H1 (cell line): Measurements from ENCODE around the gene FMR1. TPM values are rescaled to one million over a fixed set of nuclear protein-coding genes. Genes with fewer than 3 reads are reported as not detected.

Source experiments
- CTCF ChIA-PET: fragments of 300-600 bp; sonication (Branson Sonifier 250); formaldehyde crosslinking; loops from one replicate; lab custom pipeline; 2021; ENCODE audit not compliant: partially characterized antibody; lab: Charles Lee
- POLR2A ChIA-PET: fragments of 300-600 bp; sonication (Branson Sonifier 250); formaldehyde crosslinking; loops from one replicate; lab custom pipeline; 2021; ENCODE audit warnings: inconsistent platforms; ENCODE audit not compliant: partially characterized antibody; lab: Charles Lee
- DNase-seq, 2 experiments: peaks; one replicate each; pipeline versions ENCODE4 v3.0.0 to v3.0.0-alpha.2; 2010 to 2022; ENCODE audit warnings: low spot score in 2 of 2, low read depth in 1 of 2, mixed read lengths in 1 of 2
- FAIRE-seq: peaks from 2 replicates; lab custom pipeline; 2011; peaks lifted over from hg19 to GRCh38; lab: Jason Lieb, UNC
- H2AFZ ChIP-seq: 2 replicates; pipeline ENCODE4 v1.8.1; 2012; ENCODE audit warnings: low read length, inconsistent platforms
- H2AK5ac ChIP-seq: 2 replicates; pipeline ENCODE4 v1.6.1; 2013; ENCODE audit warnings: low read depth, low read length
- H2BK120ac ChIP-seq: replicated peaks from 2 replicates; pipeline ENCODE3; 2013; ENCODE audit warnings: low read depth, low read length, inconsistent platforms
- H2BK12ac ChIP-seq: 2 replicates; pipeline ENCODE4 v1.6.1; 2013; ENCODE audit warnings: low read depth, low read length
- H2BK15ac ChIP-seq: 2 replicates; pipeline ENCODE4 v1.6.1; 2013; ENCODE audit warnings: low read length
- H2BK20ac ChIP-seq: 2 replicates; pipeline ENCODE4 v1.6.1; 2013; ENCODE audit warnings: low read length
- H2BK5ac ChIP-seq: 2 replicates; pipeline ENCODE4 v1.6.1; 2013; ENCODE audit warnings: low read depth, low read length
- H3K14ac ChIP-seq: 2 replicates; pipeline ENCODE4 v1.6.1; 2013; ENCODE audit warnings: inconsistent platforms; ENCODE audit not compliant: insufficient read length
- H3K18ac ChIP-seq: 2 replicates; pipeline ENCODE4 v1.6.1; 2013; ENCODE audit warnings: low read length; ENCODE audit errors: extremely low read depth
- H3K23ac ChIP-seq: 2 replicates; pipeline ENCODE4 v1.6.1; 2013; ENCODE audit warnings: inconsistent platforms; ENCODE audit not compliant: insufficient read length
- H3K23me2 ChIP-seq: 2 replicates; pipeline ENCODE4 v1.6.1; 2013; ENCODE audit warnings: low read depth, low read length
- H3K27ac ChIP-seq: 2 replicates; pipeline ENCODE4 v1.6.1; 2011; ENCODE audit warnings: low read depth, low read length, inconsistent platforms
- H3K27me3 ChIP-seq, 4 experiments: replicated peaks in 1 of 4; 1 replicate in 1 of 4; 2 replicates in 3 of 4; pipeline versions ENCODE4 v1.6.1 to v1.8.1; 2011 to 2013; ENCODE audit warnings: low read length in 3 of 4, mild to moderate bottlenecking in 3 of 4, inconsistent platforms in 2 of 4, mixed read lengths in 2 of 4, moderate library complexity in 1 of 4; ENCODE audit not compliant: control insufficient read depth in 3 of 4, insufficient read depth in 3 of 4; ENCODE audit errors: extremely low read depth in 1 of 4
- H3K36me3 ChIP-seq, 4 experiments: 2 replicates each; pipeline versions ENCODE4 v1.6.1 to v1.8.1; 2011 to 2013; ENCODE audit warnings: mild to moderate bottlenecking in 4 of 4, low read length in 3 of 4, moderate library complexity in 2 of 4, control low read depth in 1 of 4, inconsistent platforms in 1 of 4; ENCODE audit not compliant: insufficient read depth in 4 of 4, control insufficient read depth in 2 of 4
- H3K4ac ChIP-seq: replicated peaks from 2 replicates; pipeline ENCODE3; 2013; ENCODE audit warnings: low read length, low read depth, mixed read lengths, inconsistent platforms; ENCODE audit not compliant: insufficient read length
- H3K4me1 ChIP-seq, 4 experiments: replicated peaks in 1 of 4; 1 replicate in 1 of 4; 2 replicates in 3 of 4; pipeline versions ENCODE4 v1.6.1 to v1.8.1; 2011 to 2013; ENCODE audit warnings: low read length in 3 of 4, inconsistent platforms in 2 of 4, mixed read lengths in 1 of 4; ENCODE audit not compliant: insufficient read depth in 4 of 4, control insufficient read depth in 3 of 4
- H3K4me2 ChIP-seq, 2 experiments: 2 replicates each; pipeline versions ENCODE4 v1.6.1 to v1.8.1; 2011 to 2013; ENCODE audit warnings: low read depth in 2 of 2, low read length in 2 of 2, control low read depth in 1 of 2, inconsistent platforms in 1 of 2, mild to moderate bottlenecking in 1 of 2; ENCODE audit not compliant: insufficient read depth in 1 of 2
- H3K4me3 ChIP-seq, 4 experiments: fragments of 200-600, 300-600 bp in 1 of 4; sonication (generic), shearing (Covaris generic), sonication (Bioruptor Twin) in 1 of 4; 2 replicates each; pipeline versions ENCODE4 v1.5.1 to v1.8.1; 2011 to 2016; ENCODE audit warnings: low read length in 4 of 4, low read depth in 3 of 4, control low read depth in 2 of 4, inconsistent platforms in 2 of 4, mild to moderate bottlenecking in 2 of 4, mixed read lengths in 1 of 4, moderate library complexity in 1 of 4; ENCODE audit not compliant: insufficient read depth in 2 of 4; ENCODE audit errors: extremely low read depth in 1 of 4
- H3K56ac ChIP-seq: replicated peaks from 2 replicates; pipeline ENCODE3; 2013; ENCODE audit warnings: low read depth, mild to moderate bottlenecking, mixed read lengths, low read length, inconsistent platforms; ENCODE audit not compliant: insufficient read length
- H3K79me1 ChIP-seq: 2 replicates; pipeline ENCODE4 v1.6.1; 2013; ENCODE audit warnings: low read depth, low read length, control low read depth
- H3K79me2 ChIP-seq, 2 experiments: 2 replicates each; pipeline versions ENCODE4 v1.6.1 to v1.8.1; 2012 to 2013; ENCODE audit warnings: low read length in 2 of 2, mild to moderate bottlenecking in 2 of 2, inconsistent platforms in 1 of 2; ENCODE audit not compliant: insufficient read depth in 2 of 2, control insufficient read depth in 1 of 2
- H3K9ac ChIP-seq, 4 experiments: replicated peaks in 1 of 4; 1 replicate in 1 of 4; 2 replicates in 3 of 4; pipeline versions ENCODE4 v1.6.1 to v1.8.1; 2011 to 2013; ENCODE audit warnings: low read depth in 3 of 4, low read length in 3 of 4, control low read depth in 2 of 4, mild to moderate bottlenecking in 2 of 4, moderate library complexity in 2 of 4, inconsistent platforms in 1 of 4; ENCODE audit errors: extremely low read depth in 1 of 4
- H3K9me3 ChIP-seq, 2 experiments: 2 replicates each; pipeline versions ENCODE4 v1.6.1 to v1.8.1; 2012 to 2013; ENCODE audit warnings: mild to moderate bottlenecking in 2 of 2, moderate library complexity in 2 of 2, control low read depth in 1 of 2, inconsistent platforms in 1 of 2, low read depth in 1 of 2, low read length in 1 of 2, mixed read lengths in 1 of 2; ENCODE audit not compliant: insufficient read depth in 2 of 2
- H4K20me1 ChIP-seq, 2 experiments: replicated peaks in 1 of 2; 2 replicates each; pipeline versions ENCODE3 to v1.8.1; 2011 to 2013; ENCODE audit warnings: inconsistent platforms in 2 of 2, low read length in 2 of 2, mild to moderate bottlenecking in 1 of 2; ENCODE audit not compliant: insufficient read depth in 2 of 2, control insufficient read depth in 1 of 2
- H4K5ac ChIP-seq: 2 replicates; pipeline ENCODE4 v1.6.1; 2013; ENCODE audit warnings: low read length, low read depth, mixed read lengths, inconsistent platforms; ENCODE audit not compliant: insufficient read length
- H4K8ac ChIP-seq: 2 replicates; pipeline ENCODE4 v1.8.0; 2013; ENCODE audit warnings: mild to moderate bottlenecking, moderate library complexity, low read length, inconsistent platforms; ENCODE audit not compliant: insufficient read depth; ENCODE audit errors: extremely low read depth
- H4K91ac ChIP-seq: replicated peaks from 2 replicates; pipeline ENCODE3; 2013; ENCODE audit warnings: low read length, mixed read lengths, inconsistent platforms; ENCODE audit not compliant: insufficient read length
- CBX8 ChIP-seq: fragments of 300-800, 300-1000 bp; sonication (generic); IDR thresholded peaks from 2 replicates; pipeline ENCODE4 v1.7.1; 2016; ENCODE audit warnings: low read depth, low read length, borderline replicate concordance
- HDAC6 ChIP-seq: IDR thresholded peaks from one replicate; pipeline ENCODE4 v1.7.1; 2012; ENCODE audit warnings: low read depth, mild to moderate bottlenecking, inconsistent platforms, low read length, moderate library complexity
- JUND ChIP-seq: IDR thresholded peaks from 2 replicates; pipeline ENCODE4 v1.6.1; 2011; ENCODE audit warnings: mild to moderate bottlenecking, improper control_type of control experiment, low read length
- KDM1A ChIP-seq: fragments of 200-600, 300-600 bp; sonication (generic); IDR thresholded peaks from 2 replicates; pipeline ENCODE4 v1.7.1; 2016; ENCODE audit warnings: mild to moderate bottlenecking, low read length, borderline replicate concordance
- KDM4A ChIP-seq: IDR thresholded peaks from one replicate; pipeline ENCODE4 v1.7.1; 2012; ENCODE audit warnings: low read depth, mild to moderate bottlenecking, moderate library complexity, low read length, inconsistent platforms; ENCODE audit not compliant: severe bottlenecking
- RNF2 ChIP-seq: fragments of 200-900, 300-1000 bp; sonication (generic); IDR thresholded peaks from 2 replicates; pipeline ENCODE4 v1.7.1; 2016; ENCODE audit warnings: borderline replicate concordance, low read depth, mild to moderate bottlenecking, antibody characterized with exemption, low read length; ENCODE audit not compliant: poor library complexity, severe bottlenecking; ENCODE audit errors: missing control alignments
- SAP30 ChIP-seq: fragments of 300-600 bp; sonication (generic); IDR thresholded peaks from 2 replicates; pipeline ENCODE4 v1.7.1; 2012; ENCODE audit warnings: low read length, moderate library complexity, mild to moderate bottlenecking, inconsistent platforms; ENCODE audit not compliant: insufficient read depth, insufficient replicate concordance
- WGBS, 2 experiments: shearing (Covaris generic) in 1 of 2; methylation state at CpG; one replicate each; pipeline versions ENCODE4 v1.1.6 to v1.1.7; 2013 to 2015; ENCODE audit warnings: low lambda C conversion rate in 2 of 2, mixed read lengths in 2 of 2, inconsistent platforms in 1 of 2, low coverage in 1 of 2, missing lambda C conversion rate in 1 of 2; ENCODE audit not compliant: insufficient replicate concordance in 2 of 2, insufficient coverage in 1 of 2, insufficient read length in 1 of 2; ENCODE audit errors: extremely low coverage in 1 of 2, missing lambda C conversion rate in 1 of 2; 5-methylcytosine and 5-hydroxymethylcytosine counted together
- polyA plus RNA-seq, 7 experiments: library from polyadenylated mRNA; depleted of rRNA in 3 of 7; stranded (reverse) in 5 of 7; unstranded in 2 of 7; fragments of >200 nt in 5 of 7; fragments of 200-250 nt in 2 of 7; gene quantifications; 1 replicate in 5 of 7; 2 replicates in 1 of 7; 4 replicates in 1 of 7; pipeline versions ENCODE4 v1.2.1 to v1.2.3, GENCODE V29; 2011 to 2013; ENCODE audit warnings: missing spikeins in 2 of 7, mixed read lengths in 2 of 7
- total RNA-seq: library from RNA; stranded (reverse); fragmentation: NEBNext Ultra II Directional; extraction: Animal tissue kit (Norgen Biotek cat#: 25700); gene quantifications from 2 replicates; pipeline ENCODE4 v1.2.1, GENCODE V29; 2021
- TF ChIP-seq, protein P1 (sequence below): IDR thresholded peaks from 2 replicates; pipeline ENCODE4 v1.6.1; 2011; ENCODE audit warnings: low read length, improper control_type of control experiment

FMR1 gene
- total and polyA plus RNA-seq, 2 of the 8 experiments (the other 6 are each of a cell fraction or from before 2014, with no cell fraction given): 15.2 to 49.4 TPM

GRCh38 chrX:147923605-147924004, 11.9 kb downstream of the FMR1 start:
- no peak overlapping the region for H2BK12ac ChIP-seq
- H3K23me2 ChIP-seq: no peaks in the 10 kb centered on the region
- H3K27ac ChIP-seq: no peak overlapping the region
- WGBS, 2 experiments: 82% methylated on average over 1 of the region's 1 CpG; no CpG with 5 or more reads in 1 of the 2 experiments
- no peak for TF ChIP-seq JUND
- TF ChIP-seq, protein P1, sequence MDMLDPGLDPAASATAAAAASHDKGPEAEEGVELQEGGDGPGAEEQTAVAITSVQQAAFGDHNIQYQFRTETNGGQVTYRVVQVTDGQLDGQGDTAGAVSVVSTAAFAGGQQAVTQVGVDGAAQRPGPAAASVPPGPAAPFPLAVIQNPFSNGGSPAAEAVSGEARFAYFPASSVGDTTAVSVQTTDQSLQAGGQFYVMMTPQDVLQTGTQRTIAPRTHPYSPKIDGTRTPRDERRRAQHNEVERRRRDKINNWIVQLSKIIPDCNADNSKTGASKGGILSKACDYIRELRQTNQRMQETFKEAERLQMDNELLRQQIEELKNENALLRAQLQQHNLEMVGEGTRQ: no peak
- no peak for TF ChIP-seq CBX8
- TF ChIP-seq SAP30: no peak
- no peak for TF ChIP-seq KDM4A
- TF ChIP-seq KDM1A: no peak
- TF ChIP-seq HDAC6: no peak
- TF ChIP-seq RNF2: no peak
- H3K18ac ChIP-seq: no peak overlapping the region
- FAIRE-seq (peak; percentile 39), DNase-seq (no peak)
- H4K20me1 ChIP-seq: peaks cover 0 to 2% of the 10 kb centered on the region in 2 experiments
- H3K4me2 ChIP-seq: no peak overlapping the region
- no peaks in the 10 kb centered on the region for H3K9me3 ChIP-seq
- POLR2A ChIA-PET: interaction anchor here (1.0 kb wide), 1 partner anchor 16 kb away, joined by 3 read pairs; no protein-coding TSS in a partner anchor
- H2BK15ac ChIP-seq: no peak overlapping the region
- no peak overlapping the region for H3K4me3 ChIP-seq
- peaks cover 0 to 71% of the 10 kb centered on the region in 2 experiments; a peak in 2 of 4 replicates for H3K79me2 ChIP-seq
- no peak overlapping the region for H4K91ac ChIP-seq
- no peak overlapping the region for H3K9ac ChIP-seq
- peaks cover 0 to 3% (median 0%) of the 10 kb centered on the region in 4 experiments; a peak in 2 of 7 replicates for H3K4me1 ChIP-seq
- H3K23ac ChIP-seq: no peak overlapping the region
- H2BK5ac ChIP-seq: no peak overlapping the region
- no peak overlapping the region for H3K14ac ChIP-seq
- CTCF ChIA-PET: no interaction called here
- no peak overlapping the region for H3K56ac ChIP-seq
- H3K27me3 ChIP-seq: no peaks in the 10 kb centered on the region
- no peak overlapping the region for H2AFZ ChIP-seq
- peaks cover 0 to 4% (median 0%) of the 10 kb centered on the region in 4 experiments; a peak in 2 of 8 replicates for H3K36me3 ChIP-seq
- H2BK20ac ChIP-seq: no peak overlapping the region
- H2AK5ac ChIP-seq: no peak overlapping the region
- no peak overlapping the region for H3K4ac ChIP-seq
- H3K79me1 ChIP-seq: no peaks in the 10 kb centered on the region
- H4K8ac ChIP-seq: no peak overlapping the region
- H4K5ac ChIP-seq: no peak overlapping the region
- no peak overlapping the region for H2BK120ac ChIP-seq
